MM.1S (cell line): Measurements from ENCODE around the gene CCL23.

ENCODE experiments used
- EZH2 ChIP-seq: fragments of 300-600 bp; sonication (generic); optimal IDR thresholded peaks from 2 replicates; pipeline ENCODE3; 2017; ENCODE audit warnings: low read depth, mild to moderate bottlenecking, antibody characterized with exemption, low read length, mixed read lengths
- EZH2phosphoT487 ChIP-seq: fragments of 300-600 bp; sonication (generic); IDR thresholded peaks from 2 replicates; pipeline ENCODE4 v1.6.1; 2018; ENCODE audit warnings: antibody characterized with exemption, low read length
- TF ChIP-seq, protein P1 (sequence below): fragments of 300-600 bp; sonication (generic); IDR thresholded peaks from 2 replicates; pipeline ENCODE4 v1.5.1; 2016; ENCODE audit warnings: antibody characterized with exemption, low read length, mixed read lengths

DNA sequence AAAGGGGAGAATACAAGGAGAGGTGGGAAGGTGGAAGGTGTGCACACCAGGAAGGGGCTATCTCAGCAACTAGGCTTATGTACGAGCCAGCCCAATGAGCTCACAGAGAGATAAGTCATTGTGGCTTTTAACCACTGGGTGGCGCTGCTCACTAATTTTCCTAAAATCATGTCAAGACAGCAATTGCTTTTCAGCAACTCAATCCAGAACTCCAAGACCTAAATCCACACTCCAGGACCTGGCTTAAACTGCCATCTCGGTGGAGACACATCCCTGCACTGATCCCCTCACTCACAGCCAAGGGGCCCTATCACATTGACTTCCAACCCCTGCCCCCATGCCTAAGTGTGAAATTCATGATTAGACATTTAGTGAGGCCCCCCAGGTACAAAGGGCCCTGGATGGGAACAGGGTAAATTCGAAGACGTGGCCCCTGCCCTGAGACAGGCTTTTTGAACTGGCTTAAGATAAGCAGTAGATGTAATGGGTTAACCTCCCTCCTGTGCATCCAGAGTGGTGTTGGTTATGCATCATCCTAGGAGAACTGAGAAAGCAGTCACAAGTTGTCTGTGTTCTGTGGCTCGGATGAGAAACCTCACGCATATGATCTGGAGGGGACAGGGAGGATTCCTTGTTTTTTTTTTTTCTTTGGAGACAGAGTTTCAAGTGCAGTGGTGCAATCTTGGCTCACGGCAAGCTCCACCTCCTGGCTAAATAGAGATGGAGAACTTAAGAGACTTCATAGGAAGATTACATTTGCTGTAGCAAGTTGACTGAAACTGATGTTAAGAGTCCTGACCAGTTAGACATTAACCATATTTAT, 48.0 kb downstream of the CCL23 start:
- TF ChIP-seq, protein P1, sequence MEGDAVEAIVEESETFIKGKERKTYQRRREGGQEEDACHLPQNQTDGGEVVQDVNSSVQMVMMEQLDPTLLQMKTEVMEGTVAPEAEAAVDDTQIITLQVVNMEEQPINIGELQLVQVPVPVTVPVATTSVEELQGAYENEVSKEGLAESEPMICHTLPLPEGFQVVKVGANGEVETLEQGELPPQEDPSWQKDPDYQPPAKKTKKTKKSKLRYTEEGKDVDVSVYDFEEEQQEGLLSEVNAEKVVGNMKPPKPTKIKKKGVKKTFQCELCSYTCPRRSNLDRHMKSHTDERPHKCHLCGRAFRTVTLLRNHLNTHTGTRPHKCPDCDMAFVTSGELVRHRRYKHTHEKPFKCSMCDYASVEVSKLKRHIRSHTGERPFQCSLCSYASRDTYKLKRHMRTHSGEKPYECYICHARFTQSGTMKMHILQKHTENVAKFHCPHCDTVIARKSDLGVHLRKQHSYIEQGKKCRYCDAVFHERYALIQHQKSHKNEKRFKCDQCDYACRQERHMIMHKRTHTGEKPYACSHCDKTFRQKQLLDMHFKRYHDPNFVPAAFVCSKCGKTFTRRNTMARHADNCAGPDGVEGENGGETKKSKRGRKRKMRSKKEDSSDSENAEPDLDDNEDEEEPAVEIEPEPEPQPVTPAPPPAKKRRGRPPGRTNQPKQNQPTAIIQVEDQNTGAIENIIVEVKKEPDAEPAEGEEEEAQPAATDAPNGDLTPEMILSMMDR: peak; percentile 80
- no peak for TF ChIP-seq EZH2phosphoT487
- TF ChIP-seq EZH2: no peak
